HepG2 (cell line): ENCODE measurements around the gene NTN5. TPM values are rescaled to one million over a fixed set of nuclear protein-coding genes. Genes with fewer than 3 reads are reported as not detected.

ENCODE experiments used
- ATAC-seq: fragments of 200-7000 bp; cut with Tn5 transposase; 3 replicates; pipeline ENCODE4 v1.9.1; 2020; ENCODE audit warnings: mild to moderate bottlenecking, moderate library complexity
- BruUV-seq: library from RNA; stranded (reverse); fragments of 400-500 nt; replicated peaks from 2 replicates; lab custom pipeline; 2021; lab: Mats Ljungman, UMichigan
- CTCF ChIA-PET: fragments of 300-600 bp; formaldehyde crosslinking; extraction: SDS; loops from one replicate; lab custom pipeline; 2021; ENCODE audit warnings: low total read pairs, inconsistent platforms, low intra/inter-chr PET ratio; lab: Yijun Ruan, JAX
- POLR2A ChIA-PET: fragments of 350-600 bp; sonication (Branson Sonifier 250); formaldehyde crosslinking; loops from one replicate; lab custom pipeline; 2020; ENCODE audit warnings: antibody characterized with exemption, inconsistent platforms; lab: Yijun Ruan, JAX
- DNase-seq: peaks from one replicate; pipeline ENCODE4 v3.0.0-alpha.2; 2015; ENCODE audit warnings: low spot score
- FAIRE-seq: peaks from 3 replicates; lab custom pipeline; 2011; peaks lifted over from hg19 to GRCh38; lab: Jason Lieb, UNC
- H2AFZ ChIP-seq: one replicate; pipeline ENCODE4 v1.6.1; 2011; ENCODE audit warnings: low read length, inconsistent platforms
- H3K27ac ChIP-seq: fragments of 300-600 bp; 3 replicates; pipeline ENCODE4 v1.8.0; 2011; ENCODE audit warnings: mixed run types, mild to moderate bottlenecking, mixed read lengths, low read length, inconsistent platforms; ENCODE audit not compliant: insufficient read depth; ENCODE audit errors: extremely low read length
- H3K27me3 ChIP-seq, 2 experiments: fragments of 200-600 bp in 1 of 2; 2 replicates in 1 of 2; 3 replicates in 1 of 2; pipeline versions ENCODE4 v1.6.0 to v1.8.0; 2011; ENCODE audit warnings: low read length in 2 of 2, mild to moderate bottlenecking in 2 of 2, moderate library complexity in 2 of 2, inconsistent platforms in 1 of 2; ENCODE audit not compliant: insufficient read depth in 2 of 2, control insufficient read depth in 1 of 2
- H3K36me3 ChIP-seq, 2 experiments: fragments of 200-600 bp in 1 of 2; replicated peaks in 1 of 2; 2 replicates in 1 of 2; 3 replicates in 1 of 2; pipeline versions ENCODE4 v1.5.1 to v1.8.0; 2011; ENCODE audit warnings: low read length in 2 of 2, inconsistent platforms in 1 of 2; ENCODE audit not compliant: insufficient read depth in 2 of 2, control insufficient read depth in 1 of 2
- H3K4me1 ChIP-seq: 2 replicates; pipeline ENCODE4 v1.5.1; 2012; ENCODE audit warnings: low read length, inconsistent platforms; ENCODE audit not compliant: insufficient read depth
- H3K4me2 ChIP-seq: 2 replicates; pipeline ENCODE4 v1.6.0; 2011; ENCODE audit warnings: low read depth, low read length, inconsistent platforms
- H3K4me3 ChIP-seq, 3 experiments: fragments of 200-600 bp in 1 of 3; sonication (generic), shearing (Covaris generic) in 1 of 3; replicated peaks in 1 of 3; 2 replicates each; pipeline ENCODE4 v1.5.1; 2011 to 2016; ENCODE audit warnings: low read length in 3 of 3, inconsistent platforms in 2 of 3, low read depth in 2 of 3, mild to moderate bottlenecking in 2 of 3, control low read depth in 1 of 3, mixed read lengths in 1 of 3; ENCODE audit not compliant: insufficient read depth in 1 of 3
- H3K79me2 ChIP-seq: one replicate; pipeline ENCODE4 v1.6.1; 2011; ENCODE audit warnings: low read length, inconsistent platforms; ENCODE audit not compliant: insufficient read depth
- H3K9ac ChIP-seq: 2 replicates; pipeline ENCODE4 v1.6.0; 2011; ENCODE audit warnings: mild to moderate bottlenecking, low read depth, low read length, inconsistent platforms; ENCODE audit not compliant: insufficient read depth
- H3K9me3 ChIP-seq: 2 replicates; pipeline ENCODE4 v1.5.1; 2012; ENCODE audit warnings: mild to moderate bottlenecking, low read length
- H4K20me1 ChIP-seq: 2 replicates; pipeline ENCODE4 v1.6.0; 2011; ENCODE audit warnings: inconsistent platforms, mild to moderate bottlenecking, low read length, moderate library complexity; ENCODE audit not compliant: insufficient read depth
- CEBPB ChIP-seq: IDR thresholded peaks from 2 replicates; pipeline ENCODE4 v1.6.1; 2011; ENCODE audit warnings: low read depth, low read length, improper control_type of control experiment, borderline replicate concordance
- CREB1 ChIP-seq, 2 experiments: fragments of 450-650 bp in 1 of 2; IDR thresholded peaks; 2 replicates each; pipeline ENCODE4 v1.6.1; 2016 to 2017; ENCODE audit warnings: control low read depth in 1 of 2, mild to moderate bottlenecking in 1 of 2, missing compliant biosample characterization in 1 of 2, missing genetic modification characterization in 1 of 2
- RFX5 ChIP-seq: IDR thresholded peaks from 2 replicates; pipeline ENCODE4 v1.6.1; 2011; ENCODE audit warnings: low read depth, low read length, improper control_type of control experiment
- RFXANK ChIP-seq: IDR thresholded peaks from 2 replicates; pipeline ENCODE4 v1.6.1; 2016
- SRSF1 ChIP-seq: fragments of 200-400 bp; formaldehyde crosslinking; optimal IDR thresholded peaks from 2 replicates; pipeline ENCODE3; 2017; ENCODE audit warnings: mild to moderate bottlenecking, low read depth, low read length, moderate library complexity
- ZNF652 ChIP-seq: IDR thresholded peaks from 2 replicates; pipeline ENCODE4 v1.6.1; 2016; ENCODE audit warnings: low read depth, borderline replicate concordance
- WGBS: methylation state at CpG from one replicate; pipeline ENCODE4 v1.1.6; 2017; ENCODE audit warnings: low lambda C conversion rate; 5-methylcytosine and 5-hydroxymethylcytosine counted together
- in situ Hi-C: cut with HindIII; loops from 2 replicates; pipeline ENCODE4 v1.10.0; 2017; ENCODE audit warnings: low pct_unique_long_range_greater_than_20kb; ENCODE audit not compliant: extremely low pct_ligation_motif_present
- intact Hi-C: fragments of 100-400 bp; cut with micrococcal nuclease; formaldehyde crosslinking; loops from one replicate; pipeline ENCODE4 v1.10.0; 2022; ENCODE audit not compliant: unreplicated experiment
- polyA plus RNA-seq, 8 experiments: library from polyadenylated mRNA; depleted of rRNA in 3 of 8; stranded (reverse) in 7 of 8; unstranded in 1 of 8; fragments of >200 nt; fragmentation: Illumina TruSeq in 4 of 8; extraction: Trizol in 4 of 8; gene quantifications; 2 replicates each; pipeline versions ENCODE4 v1.2.1 to v1.2.3, GENCODE V29; 2011 to 2016; ENCODE audit warnings: low read depth in 4 of 8, missing spikeins in 1 of 8, mixed read lengths in 1 of 8; ENCODE audit not compliant: insufficient read depth in 1 of 8
- total RNA-seq, 5 experiments: library from RNA; depleted of rRNA; stranded (reverse); fragments of >200 nt; fragmentation: Illumina TruSeq; extraction: Trizol; gene quantifications; 2 replicates each; pipeline ENCODE4 v1.2.3, GENCODE V29; 2016; ENCODE audit warnings: low read depth in 1 of 5
- TF ChIP-seq, protein P1 (sequence below): sonication (generic); formaldehyde crosslinking; IDR thresholded peaks from 2 replicates; pipeline ENCODE4 v1.4.0; 2020; ENCODE audit warnings: missing genetic modification reagents; ENCODE audit errors: not compliant biosample characterization
- TF ChIP-seq, protein P2 (sequence below): sonication (generic); formaldehyde crosslinking; IDR thresholded peaks from 2 replicates; pipeline ENCODE4 v1.5.1; 2020; ENCODE audit warnings: missing genetic modification reagents, mild to moderate bottlenecking, borderline replicate concordance

NTN5 gene
- total and polyA plus RNA-seq, 2 of the 13 experiments (the other 11 are each of a cell fraction or from before 2014, with no cell fraction given), result 0.05 TPM; not detected in 1

- TF ChIP-seq CEBPB, result peak; percentile 59; the same call in 1 of the 2 replicates
- no peak for TF ChIP-seq SRSF1
- peak; percentile 92 for TF ChIP-seq RFXANK (CRISPR knock-in tag)
- TF ChIP-seq, protein P1, sequence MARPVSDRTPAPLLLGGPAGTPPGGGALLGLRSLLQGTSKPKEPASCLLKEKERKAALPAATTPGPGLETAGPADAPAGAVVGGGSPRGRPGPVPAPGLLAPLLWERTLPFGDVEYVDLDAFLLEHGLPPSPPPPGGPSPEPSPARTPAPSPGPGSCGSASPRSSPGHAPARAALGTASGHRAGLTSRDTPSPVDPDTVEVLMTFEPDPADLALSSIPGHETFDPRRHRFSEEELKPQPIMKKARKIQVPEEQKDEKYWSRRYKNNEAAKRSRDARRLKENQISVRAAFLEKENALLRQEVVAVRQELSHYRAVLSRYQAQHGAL (CRISPR knock-in tag), result no peak
- peak; percentile 97 for TF ChIP-seq RFX5
- no peak for TF ChIP-seq CREB1 (IDR thresholded peaks at IDR 0.05)
- peak; percentile 65 for TF ChIP-seq CREB1 (CRISPR knock-in tag; IDR thresholded peaks at IDR 0.05)
- TF ChIP-seq ZNF652 (CRISPR knock-in tag), result no peak
- TF ChIP-seq, protein P2, sequence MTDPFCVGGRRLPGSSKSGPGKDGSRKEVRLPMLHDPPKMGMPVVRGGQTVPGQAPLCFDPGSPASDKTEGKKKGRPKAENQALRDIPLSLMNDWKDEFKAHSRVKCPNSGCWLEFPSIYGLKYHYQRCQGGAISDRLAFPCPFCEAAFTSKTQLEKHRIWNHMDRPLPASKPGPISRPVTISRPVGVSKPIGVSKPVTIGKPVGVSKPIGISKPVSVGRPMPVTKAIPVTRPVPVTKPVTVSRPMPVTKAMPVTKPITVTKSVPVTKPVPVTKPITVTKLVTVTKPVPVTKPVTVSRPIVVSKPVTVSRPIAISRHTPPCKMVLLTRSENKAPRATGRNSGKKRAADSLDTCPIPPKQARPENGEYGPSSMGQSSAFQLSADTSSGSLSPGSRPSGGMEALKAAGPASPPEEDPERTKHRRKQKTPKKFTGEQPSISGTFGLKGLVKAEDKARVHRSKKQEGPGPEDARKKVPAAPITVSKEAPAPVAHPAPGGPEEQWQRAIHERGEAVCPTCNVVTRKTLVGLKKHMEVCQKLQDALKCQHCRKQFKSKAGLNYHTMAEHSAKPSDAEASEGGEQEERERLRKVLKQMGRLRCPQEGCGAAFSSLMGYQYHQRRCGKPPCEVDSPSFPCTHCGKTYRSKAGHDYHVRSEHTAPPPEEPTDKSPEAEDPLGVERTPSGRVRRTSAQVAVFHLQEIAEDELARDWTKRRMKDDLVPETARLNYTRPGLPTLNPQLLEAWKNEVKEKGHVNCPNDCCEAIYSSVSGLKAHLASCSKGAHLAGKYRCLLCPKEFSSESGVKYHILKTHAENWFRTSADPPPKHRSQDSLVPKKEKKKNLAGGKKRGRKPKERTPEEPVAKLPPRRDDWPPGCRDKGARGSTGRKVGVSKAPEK (CRISPR knock-in tag), result no peak
- in situ Hi-C loops (no loop called here), intact Hi-C loops (no loop called here)
- H3K27me3 ChIP-seq, result peaks cover 1 to 3% of the 10 kb centered on the region in 2 experiments; a peak in 2 of 5 replicates
- H3K27ac ChIP-seq, result no peak overlapping the region
- H2AFZ ChIP-seq, result no peak overlapping the region
- BruUV-seq, result no TSS peak
- no peaks in the 10 kb centered on the region for H3K79me2 ChIP-seq
- ChIA-PET CTCF (no interaction called here), POLR2A (no interaction called here)
- no peaks in the 10 kb centered on the region for H3K4me1 ChIP-seq
- H3K9me3 ChIP-seq, result no peaks in the 10 kb centered on the region
- H3K9ac ChIP-seq, result no peak overlapping the region
- H3K36me3 ChIP-seq, result no peaks in the 10 kb centered on the region
- no peak overlapping the region for H3K4me2 ChIP-seq
- H3K4me3 ChIP-seq, result no peak overlapping the region
- no peaks in the 10 kb centered on the region for H4K20me1 ChIP-seq
- WGBS, result 60% methylated on average over 5 of the region's 5 CpGs
- no peak for ATAC-seq
- no peak for FAIRE-seq
- no peak for DNase-seq
These were observed 13.0 kb downstream of the NTN5 start for GRCh38 chr19:48659768-48660167.
